HepG2 (cell line): ENCODE data around the gene SAMD4A. TPM values are rescaled to one million over a fixed set of nuclear protein-coding genes. Genes with fewer than 3 reads are reported as not detected.

ENCODE experiments used
- ATAC-seq: fragments of 200-7000 bp; cut with Tn5 transposase; 3 replicates; pipeline ENCODE4 v1.9.1; 2020; ENCODE audit warnings: mild to moderate bottlenecking, moderate library complexity
- BruUV-seq: library from RNA; stranded (reverse); fragments of 400-500 nt; replicated peaks from 2 replicates; lab custom pipeline; 2021; lab: Mats Ljungman, UMichigan
- CTCF ChIA-PET: fragments of 300-600 bp; formaldehyde crosslinking; extraction: SDS; loops from one replicate; lab custom pipeline; 2021; ENCODE audit warnings: low total read pairs, inconsistent platforms, low intra/inter-chr PET ratio; lab: Yijun Ruan, JAX
- POLR2A ChIA-PET: fragments of 350-600 bp; sonication (Branson Sonifier 250); formaldehyde crosslinking; loops from one replicate; lab custom pipeline; 2020; ENCODE audit warnings: antibody characterized with exemption, inconsistent platforms; lab: Yijun Ruan, JAX
- DNase-seq: peaks from one replicate; pipeline ENCODE4 v3.0.0-alpha.2; 2015; ENCODE audit warnings: low spot score
- FAIRE-seq: peaks from 3 replicates; lab custom pipeline; 2011; peaks lifted over from hg19 to GRCh38; lab: Jason Lieb, UNC
- H2AFZ ChIP-seq: one replicate; pipeline ENCODE4 v1.6.1; 2011; ENCODE audit warnings: low read length, inconsistent platforms
- H3K27ac ChIP-seq: fragments of 300-600 bp; 3 replicates; pipeline ENCODE4 v1.8.0; 2011; ENCODE audit warnings: mixed run types, mild to moderate bottlenecking, mixed read lengths, low read length, inconsistent platforms; ENCODE audit not compliant: insufficient read depth; ENCODE audit errors: extremely low read length
- H3K27me3 ChIP-seq, 2 experiments: fragments of 200-600 bp in 1 of 2; 2 replicates in 1 of 2; 3 replicates in 1 of 2; pipeline versions ENCODE4 v1.6.0 to v1.8.0; 2011; ENCODE audit warnings: low read length in 2 of 2, mild to moderate bottlenecking in 2 of 2, moderate library complexity in 2 of 2, inconsistent platforms in 1 of 2; ENCODE audit not compliant: insufficient read depth in 2 of 2, control insufficient read depth in 1 of 2
- H3K36me3 ChIP-seq, 2 experiments: fragments of 200-600 bp in 1 of 2; replicated peaks in 1 of 2; 2 replicates in 1 of 2; 3 replicates in 1 of 2; pipeline versions ENCODE4 v1.5.1 to v1.8.0; 2011; ENCODE audit warnings: low read length in 2 of 2, inconsistent platforms in 1 of 2; ENCODE audit not compliant: insufficient read depth in 2 of 2, control insufficient read depth in 1 of 2
- H3K4me1 ChIP-seq: 2 replicates; pipeline ENCODE4 v1.5.1; 2012; ENCODE audit warnings: low read length, inconsistent platforms; ENCODE audit not compliant: insufficient read depth
- H3K4me2 ChIP-seq: 2 replicates; pipeline ENCODE4 v1.6.0; 2011; ENCODE audit warnings: low read depth, low read length, inconsistent platforms
- H3K4me3 ChIP-seq, 3 experiments: fragments of 200-600 bp in 1 of 3; sonication (generic), shearing (Covaris generic) in 1 of 3; replicated peaks in 1 of 3; 2 replicates each; pipeline ENCODE4 v1.5.1; 2011 to 2016; ENCODE audit warnings: low read length in 3 of 3, inconsistent platforms in 2 of 3, low read depth in 2 of 3, mild to moderate bottlenecking in 2 of 3, control low read depth in 1 of 3, mixed read lengths in 1 of 3; ENCODE audit not compliant: insufficient read depth in 1 of 3
- H3K79me2 ChIP-seq: one replicate; pipeline ENCODE4 v1.6.1; 2011; ENCODE audit warnings: low read length, inconsistent platforms; ENCODE audit not compliant: insufficient read depth
- H3K9ac ChIP-seq: 2 replicates; pipeline ENCODE4 v1.6.0; 2011; ENCODE audit warnings: mild to moderate bottlenecking, low read depth, low read length, inconsistent platforms; ENCODE audit not compliant: insufficient read depth
- H3K9me3 ChIP-seq: 2 replicates; pipeline ENCODE4 v1.5.1; 2012; ENCODE audit warnings: mild to moderate bottlenecking, low read length
- H4K20me1 ChIP-seq: 2 replicates; pipeline ENCODE4 v1.6.0; 2011; ENCODE audit warnings: inconsistent platforms, mild to moderate bottlenecking, low read length, moderate library complexity; ENCODE audit not compliant: insufficient read depth
- EED ChIP-seq: sonication (generic); formaldehyde crosslinking; IDR thresholded peaks from 2 replicates; pipeline ENCODE4 v1.5.0; 2020; ENCODE audit warnings: mild to moderate bottlenecking, missing genetic modification reagents
- FOXK1 ChIP-seq: sonication (generic); formaldehyde crosslinking; IDR thresholded peaks from 2 replicates; pipeline ENCODE4 v1.4.0; 2020; ENCODE audit warnings: low read depth, missing genetic modification reagents, borderline replicate concordance
- HNF1B ChIP-seq: sonication (generic); formaldehyde crosslinking; IDR thresholded peaks from 2 replicates; pipeline ENCODE4 v1.5.1; 2020; ENCODE audit warnings: mild to moderate bottlenecking, moderate library complexity, missing genetic modification reagents
- NFIB ChIP-seq: sonication (generic); formaldehyde crosslinking; IDR thresholded peaks from 2 replicates; pipeline ENCODE4 v1.9.0; 2021; ENCODE audit warnings: missing genetic modification reagents, mild to moderate bottlenecking, borderline replicate concordance
- SAFB2 ChIP-seq: sonication (generic); formaldehyde crosslinking; IDR thresholded peaks from 2 replicates; pipeline ENCODE4 v1.5.1; 2020; ENCODE audit warnings: missing genetic modification reagents, low read depth, mild to moderate bottlenecking, borderline replicate concordance
- SNAPC5 ChIP-seq: sonication (generic); formaldehyde crosslinking; IDR thresholded peaks from 2 replicates; pipeline ENCODE4 v1.8.1; 2023; ENCODE audit warnings: mild to moderate bottlenecking, missing genetic modification reagents, borderline replicate concordance
- ZBTB4 ChIP-seq: sonication (generic); formaldehyde crosslinking; IDR thresholded peaks from 2 replicates; pipeline ENCODE4 v1.4.0; 2020; ENCODE audit warnings: missing genetic modification reagents, mild to moderate bottlenecking, borderline replicate concordance
- ZHX2 ChIP-seq, 2 experiments: sonication (generic) in 1 of 2; formaldehyde crosslinking in 1 of 2; IDR thresholded peaks; 2 replicates each; pipeline versions ENCODE4 v1.6.1 to v1.9.0; 2014 to 2022; ENCODE audit warnings: antibody characterized with exemption in 1 of 2, borderline replicate concordance in 1 of 2, inconsistent platforms in 1 of 2, low read depth in 1 of 2, missing genetic modification reagents in 1 of 2
- ZNF766 ChIP-seq: sonication (generic); formaldehyde crosslinking; IDR thresholded peaks from 2 replicates; pipeline ENCODE4 v1.5.0; 2020; ENCODE audit warnings: missing genetic modification reagents, borderline replicate concordance
- WGBS: methylation state at CpG from one replicate; pipeline ENCODE4 v1.1.6; 2017; ENCODE audit warnings: low lambda C conversion rate; 5-methylcytosine and 5-hydroxymethylcytosine counted together
- in situ Hi-C: cut with HindIII; loops from 2 replicates; pipeline ENCODE4 v1.10.0; 2017; ENCODE audit warnings: low pct_unique_long_range_greater_than_20kb; ENCODE audit not compliant: extremely low pct_ligation_motif_present
- intact Hi-C: fragments of 100-400 bp; cut with micrococcal nuclease; formaldehyde crosslinking; loops from one replicate; pipeline ENCODE4 v1.10.0; 2022; ENCODE audit not compliant: unreplicated experiment
- polyA plus RNA-seq, 8 experiments: library from polyadenylated mRNA; depleted of rRNA in 3 of 8; stranded (reverse) in 7 of 8; unstranded in 1 of 8; fragments of >200 nt; fragmentation: Illumina TruSeq in 4 of 8; extraction: Trizol in 4 of 8; gene quantifications; 2 replicates each; pipeline versions ENCODE4 v1.2.1 to v1.2.3, GENCODE V29; 2011 to 2016; ENCODE audit warnings: low read depth in 4 of 8, missing spikeins in 1 of 8, mixed read lengths in 1 of 8; ENCODE audit not compliant: insufficient read depth in 1 of 8
- total RNA-seq, 5 experiments: library from RNA; depleted of rRNA; stranded (reverse); fragments of >200 nt; fragmentation: Illumina TruSeq; extraction: Trizol; gene quantifications; 2 replicates each; pipeline ENCODE4 v1.2.3, GENCODE V29; 2016; ENCODE audit warnings: low read depth in 1 of 5

Gene SAMD4A
- total and polyA plus RNA-seq, 2 of the 13 experiments (the other 11 are each of a cell fraction or from before 2014, with no cell fraction given) = 11.8 to 13.0 TPM

- H3K4me1 ChIP-seq = peaks cover 65% of the 10 kb centered on the region
- H3K36me3 ChIP-seq = peaks cover 0 to 3% of the 10 kb centered on the region in 2 experiments; a peak in 1 of 5 replicates
- no peak for ATAC-seq
- FAIRE-seq = no peak
- POLR2A ChIA-PET = no interaction called here
- no TSS peak for BruUV-seq
- 63% methylated on average over 2 of the region's 2 CpGs for WGBS
- no peak overlapping the region for H2AFZ ChIP-seq
- intact Hi-C loops (loop anchor here (5.0 kb wide), 1 partner anchor 66 kb away; the partner anchor contains the start of gene GCH1), in situ Hi-C loops (no loop called here)
- CTCF ChIA-PET = no interaction called here
- H3K79me2 ChIP-seq = no peaks in the 10 kb centered on the region
- H3K4me2 ChIP-seq = no peak overlapping the region
- H3K27ac ChIP-seq = no peak overlapping the region
- H3K9me3 ChIP-seq = no peaks in the 10 kb centered on the region
- H3K4me3 ChIP-seq = no peak overlapping the region
- no peak for DNase-seq
- H4K20me1 ChIP-seq = no peaks in the 10 kb centered on the region
- no peaks in the 10 kb centered on the region for H3K27me3 ChIP-seq
- no peak overlapping the region for H3K9ac ChIP-seq
- TF ChIP-seq NFIB (CRISPR knock-in tag) (no peak), ZHX2 (IDR thresholded peaks at IDR 0.05; ENCODE audit: low read depth) (no peak), ZHX2 (CRISPR knock-in tag; IDR thresholded peaks at IDR 0.05; ENCODE audit: borderline replicate concordance) (no peak), SAFB2 (CRISPR knock-in tag) (no peak), FOXK1 (no peak), EED (CRISPR knock-in tag) (no peak), ZBTB4 (no peak), SNAPC5 (CRISPR knock-in tag) (no peak), HNF1B (CRISPR knock-in tag) (no peak), ZNF766 (no peak)
Observed at GRCh38 chr14:54836231-54836630, 269.3 kb downstream of the SAMD4A start.
